Measurements from ENCODE around the gene ADTRP.

The ADTRP gene

DNA sequence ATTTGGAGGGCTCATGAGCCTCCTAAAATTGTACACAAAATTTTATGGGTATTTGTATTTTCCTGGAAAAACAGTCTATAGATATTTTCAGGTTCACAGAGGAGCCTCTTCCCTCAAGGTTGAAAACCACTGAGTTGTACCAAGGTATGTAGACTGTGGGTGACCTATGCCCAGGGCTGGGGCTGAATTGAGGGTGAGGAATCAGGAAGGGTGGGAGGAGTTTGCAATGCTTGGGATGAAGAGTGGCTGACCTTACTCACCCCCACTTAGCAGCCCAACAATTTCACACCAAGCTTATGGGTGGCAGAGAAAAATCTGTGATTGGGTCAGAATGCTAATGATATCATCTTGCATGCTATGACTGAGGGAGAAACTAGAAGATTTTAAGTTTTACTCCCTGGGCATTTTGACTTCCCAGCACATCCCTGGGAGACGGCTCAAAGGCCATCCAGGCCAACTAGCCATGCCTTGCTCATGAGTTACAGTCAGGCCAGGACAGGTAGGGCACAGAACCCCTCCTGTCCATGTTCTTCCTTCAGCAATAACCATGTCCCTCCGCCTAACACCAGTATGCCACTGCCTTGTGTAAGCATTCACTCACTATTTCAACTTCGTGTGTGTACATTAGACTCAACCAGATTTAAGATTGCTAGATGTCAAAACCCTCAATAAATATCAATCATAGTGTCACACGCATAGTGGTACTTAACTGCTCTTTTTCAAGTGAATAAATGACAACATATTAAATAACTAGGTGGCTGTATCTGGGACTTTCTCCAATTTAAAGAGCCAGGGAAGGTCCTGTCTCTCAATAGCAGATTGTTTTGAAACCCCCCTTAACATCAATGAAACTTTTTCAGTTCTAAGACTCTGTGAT lies 16.6 kb downstream of the ADTRP start:
- no peak for FAIRE-seq
- no peak for DNase-seq (ENCODE audit: extremely low spot score, insufficient read length, low read depth)

DNA sequence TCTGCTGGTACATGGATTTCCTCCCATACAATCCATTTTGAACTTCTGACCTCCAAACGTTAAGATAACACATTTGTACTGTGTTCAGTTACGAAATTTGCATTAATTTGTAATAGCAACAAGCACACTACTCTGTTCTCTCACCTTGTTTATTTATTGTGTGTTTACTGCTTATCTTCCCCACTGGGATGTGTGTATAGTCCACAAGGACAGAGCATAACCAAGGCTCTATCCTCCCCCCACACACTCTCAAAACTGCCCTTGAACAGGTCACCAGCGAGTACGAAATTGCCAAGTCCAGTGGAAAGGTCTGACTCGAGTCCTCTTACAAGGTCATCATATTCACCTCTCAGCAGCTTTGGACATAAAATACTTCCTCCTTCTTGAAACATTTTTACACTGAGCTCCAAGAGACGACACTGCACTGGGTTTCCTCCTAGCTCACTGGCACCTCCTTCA lies 18.6 kb downstream of the ADTRP start:
- FAIRE-seq (no peak), DNase-seq (ENCODE audit: extremely low spot score, insufficient read length, low read depth) (no peak)

DNA sequence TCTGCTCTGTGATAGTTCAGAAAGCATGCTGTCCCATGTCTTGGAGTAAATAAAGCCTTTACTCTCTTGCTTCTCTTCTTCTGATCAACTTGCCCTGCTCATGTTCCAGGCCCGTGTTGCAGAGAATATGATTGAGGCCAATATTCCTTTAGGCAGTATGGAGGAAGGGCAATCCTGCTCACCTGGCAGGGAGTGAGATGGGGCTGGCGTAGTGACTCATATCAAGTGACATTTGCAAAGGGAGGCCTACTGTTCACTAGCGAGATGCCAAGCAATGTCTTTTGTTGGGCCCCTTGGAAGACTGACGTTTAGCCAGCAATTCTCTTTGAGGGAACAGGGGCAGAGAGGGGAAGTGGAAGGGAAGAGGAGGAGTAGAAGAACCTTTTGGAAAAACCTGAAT lies 19.7 kb downstream of the ADTRP start:
- FAIRE-seq (no peak), DNase-seq (ENCODE audit: extremely low spot score, insufficient read length, low read depth) (no peak)

DNA sequence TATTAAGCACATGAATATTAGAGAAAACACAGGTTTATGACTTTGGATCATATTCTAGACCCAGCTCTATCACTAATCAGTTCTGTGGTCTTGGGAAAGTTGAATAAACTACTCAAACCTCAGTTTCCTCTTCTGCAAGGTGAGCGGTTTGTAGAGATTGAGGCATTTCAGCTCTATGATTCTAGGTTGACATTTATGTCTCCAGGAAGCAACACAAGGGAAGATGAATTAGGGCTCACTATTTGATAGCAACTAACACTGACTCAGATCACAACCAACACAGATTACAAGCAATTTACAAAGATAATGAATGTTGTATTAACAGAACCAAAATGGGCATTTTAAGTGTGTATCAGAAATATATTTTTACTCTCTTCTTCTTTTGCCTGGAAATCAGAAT lies 21.9 kb downstream of the ADTRP start:
- FAIRE-seq (no peak), DNase-seq (ENCODE audit: extremely low spot score, insufficient read length, low read depth) (no peak)

DNA sequence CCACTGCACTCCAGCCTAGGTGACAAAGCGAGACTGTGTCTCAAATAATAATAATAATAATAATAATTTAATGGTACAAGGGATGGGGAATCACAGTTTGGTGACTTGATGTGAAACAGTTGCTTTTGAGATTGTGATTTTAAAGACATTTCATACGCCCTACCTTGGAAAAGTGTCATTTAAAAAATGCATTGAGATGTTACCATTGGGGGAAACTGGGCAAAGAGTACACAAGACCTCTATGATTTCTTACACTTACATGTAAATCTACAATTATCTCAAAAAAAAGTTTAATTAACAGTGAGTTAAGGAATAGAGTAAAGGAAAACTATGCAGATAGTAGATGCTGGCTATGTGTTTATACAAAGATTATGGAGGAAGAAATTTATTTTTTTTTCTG lies 22.3 kb downstream of the ADTRP start:
- DNase-seq (ENCODE audit: extremely low spot score, insufficient read length, low read depth) (no peak), FAIRE-seq (no peak)

DNA sequence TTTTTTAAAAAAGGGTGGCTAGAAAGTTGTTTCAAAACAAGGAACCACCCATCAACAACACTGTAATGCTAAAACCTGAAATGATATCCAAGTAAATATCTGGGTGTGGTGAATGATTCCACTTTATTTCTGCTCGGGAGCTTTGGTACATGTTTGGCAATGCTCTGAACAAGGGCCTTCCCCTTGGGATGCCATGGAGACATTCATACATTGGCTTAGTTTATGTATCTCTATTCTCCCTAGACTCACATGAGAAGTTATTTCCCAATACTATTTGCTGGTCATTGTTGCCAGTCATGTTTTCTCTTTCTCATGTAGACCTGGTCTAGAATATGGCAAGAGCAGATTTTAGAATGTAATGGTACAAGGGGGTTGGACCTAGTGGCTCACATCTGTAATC lies 22.9 kb downstream of the ADTRP start:
- FAIRE-seq (no peak), DNase-seq (ENCODE audit: extremely low spot score, insufficient read length, low read depth) (no peak)

DNA sequence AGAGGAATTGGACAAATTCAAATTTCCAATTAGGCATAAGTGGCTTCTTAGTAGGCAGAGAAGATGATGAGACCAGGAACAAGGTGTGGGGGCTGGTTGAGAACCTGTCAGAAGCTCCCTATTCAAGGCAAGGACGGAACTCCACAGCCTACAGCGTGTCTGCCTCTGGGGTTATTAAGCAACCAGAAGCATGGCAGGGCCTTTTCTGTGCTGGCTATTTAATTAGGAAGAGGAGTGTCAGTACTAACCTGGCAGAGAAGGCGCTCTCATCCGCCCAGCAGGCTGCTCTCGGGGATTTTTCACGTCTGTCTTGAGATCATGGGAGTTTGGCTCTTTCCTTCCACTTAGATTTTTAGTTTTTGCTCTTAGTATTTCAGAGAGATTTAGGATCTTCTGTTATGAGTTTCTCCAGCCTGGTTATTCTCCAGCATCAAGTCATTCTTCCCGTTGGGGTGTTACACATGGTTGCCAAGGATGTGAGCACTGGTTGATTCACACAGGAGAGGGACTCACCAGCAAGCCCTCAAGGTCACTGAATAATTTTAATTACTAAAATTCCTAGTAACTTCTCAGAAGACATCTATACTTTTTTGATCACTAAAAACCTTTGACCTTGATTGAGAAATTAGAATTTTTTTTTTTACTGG lies 23.9 kb downstream of the ADTRP start:
- DNase-seq (ENCODE audit: extremely low spot score, insufficient read length, low read depth) (no peak), FAIRE-seq (no peak)

DNA sequence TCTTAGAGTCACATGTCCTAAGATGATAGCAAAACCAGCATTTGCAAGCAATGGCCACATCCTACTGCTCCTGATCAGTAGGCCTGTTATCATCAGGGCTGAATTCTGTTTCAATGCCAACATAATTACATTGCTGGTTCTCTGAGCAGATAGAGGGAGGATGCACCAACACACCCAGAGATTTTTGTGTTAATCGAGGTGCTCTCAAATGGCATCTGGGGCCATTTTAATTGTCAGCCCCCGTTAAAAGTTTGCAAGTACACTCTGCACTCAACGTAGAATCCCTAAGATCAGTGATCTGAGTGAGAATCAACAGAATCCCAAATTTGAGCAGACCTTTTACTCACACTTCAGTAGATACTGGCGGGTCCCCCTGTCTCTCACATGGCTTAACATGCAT lies 24.8 kb downstream of the ADTRP start:
- DNase-seq (ENCODE audit: extremely low spot score, insufficient read length, low read depth) = no peak
- no peak for FAIRE-seq

DNA sequence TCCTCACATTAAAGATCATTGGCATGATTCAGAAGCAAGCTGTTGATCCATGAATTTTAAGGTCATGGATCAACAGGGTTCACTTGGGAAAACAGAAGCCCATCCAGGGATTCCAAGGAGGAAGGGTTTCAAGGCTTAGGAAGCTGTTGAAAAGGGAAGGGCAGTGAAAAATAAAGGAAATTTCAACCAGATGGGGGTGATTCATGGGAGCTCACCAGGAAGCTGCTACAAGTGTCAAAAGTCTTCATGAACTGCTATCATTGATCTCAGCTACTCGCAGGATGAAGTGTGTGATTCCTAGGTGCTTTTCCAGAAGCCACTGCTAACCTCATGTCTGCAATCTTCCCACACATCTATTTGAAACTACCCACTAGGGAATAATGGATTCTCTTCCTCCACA lies 26.2 kb downstream of the ADTRP start:
- no peak for DNase-seq (ENCODE audit: extremely low spot score, insufficient read length, low read depth)
- FAIRE-seq = no peak

DNA sequence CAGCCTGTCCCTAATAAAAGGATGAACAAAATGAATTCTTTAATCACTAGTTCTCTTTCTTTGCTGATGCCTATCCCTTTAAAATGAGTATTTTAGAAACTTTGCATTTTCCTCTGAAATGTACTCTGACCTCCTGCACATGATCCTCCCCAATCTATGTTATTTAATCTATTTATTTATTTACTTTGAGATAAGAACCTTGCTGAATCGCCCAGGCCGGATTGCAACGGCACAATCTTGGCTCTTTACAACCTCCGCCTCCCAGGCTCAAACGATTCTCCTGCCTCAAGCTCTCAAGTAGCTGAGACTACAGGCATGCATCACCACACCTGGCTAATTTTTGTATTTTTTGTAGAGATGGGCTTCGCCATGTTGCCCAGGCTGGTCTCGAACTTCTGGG lies 27.9 kb downstream of the ADTRP start:
- FAIRE-seq (no peak), DNase-seq (ENCODE audit: extremely low spot score, insufficient read length, low read depth) (no peak)

DNA sequence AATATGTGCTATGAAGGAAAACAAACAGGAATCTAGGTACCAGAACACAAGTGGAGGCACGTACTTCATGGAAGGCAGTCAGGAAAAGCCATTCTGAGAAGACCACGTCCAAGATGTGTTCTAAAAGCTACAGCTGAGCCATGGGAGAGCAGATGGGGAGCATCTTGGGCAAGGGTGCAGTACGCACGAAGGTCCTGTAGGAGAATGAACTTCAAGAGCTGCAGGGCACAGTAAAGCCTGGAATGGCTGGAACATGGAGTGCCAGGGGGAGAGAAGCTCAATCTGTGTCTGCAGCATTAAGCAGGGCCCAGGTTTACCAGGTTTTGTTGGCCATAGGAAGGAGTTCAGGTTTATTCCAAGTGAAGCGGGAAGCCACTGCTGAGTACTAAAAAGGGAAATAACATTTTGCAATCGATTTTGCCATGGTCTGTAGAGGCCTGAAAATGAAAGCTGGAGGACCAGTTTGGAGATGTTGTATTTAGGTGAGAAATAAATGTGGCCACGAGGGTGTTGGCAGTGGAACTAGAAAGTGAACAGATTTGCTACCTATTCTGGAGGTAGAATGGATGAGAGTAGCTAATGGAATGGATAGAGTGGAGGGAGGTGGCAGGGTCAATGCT lies 29.9 kb downstream of the ADTRP start:
- FAIRE-seq = no peak
- DNase-seq (ENCODE audit: extremely low spot score, insufficient read length, low read depth) = no peak

DNA sequence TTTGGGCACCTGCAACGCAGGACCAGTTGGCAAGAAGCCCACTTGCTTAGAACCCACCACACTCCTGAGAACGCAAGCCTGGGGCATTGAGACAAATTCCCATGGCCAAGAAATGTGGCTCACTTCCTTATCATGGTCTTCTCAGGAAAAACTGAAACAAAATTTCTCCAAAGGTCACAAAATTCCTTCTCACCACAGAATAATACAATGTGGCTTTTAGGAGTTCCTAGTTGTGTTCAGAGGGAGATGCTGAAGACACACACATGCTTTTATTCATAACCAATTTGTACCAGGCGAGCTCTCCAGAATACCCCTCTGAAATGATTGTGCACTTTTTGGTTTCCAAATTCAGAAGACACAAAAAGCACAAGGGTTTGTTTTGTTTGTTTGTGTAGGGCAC lies 31.6 kb downstream of the ADTRP start:
- DNase-seq (ENCODE audit: extremely low spot score, insufficient read length, low read depth) (no peak), FAIRE-seq (no peak)

DNA sequence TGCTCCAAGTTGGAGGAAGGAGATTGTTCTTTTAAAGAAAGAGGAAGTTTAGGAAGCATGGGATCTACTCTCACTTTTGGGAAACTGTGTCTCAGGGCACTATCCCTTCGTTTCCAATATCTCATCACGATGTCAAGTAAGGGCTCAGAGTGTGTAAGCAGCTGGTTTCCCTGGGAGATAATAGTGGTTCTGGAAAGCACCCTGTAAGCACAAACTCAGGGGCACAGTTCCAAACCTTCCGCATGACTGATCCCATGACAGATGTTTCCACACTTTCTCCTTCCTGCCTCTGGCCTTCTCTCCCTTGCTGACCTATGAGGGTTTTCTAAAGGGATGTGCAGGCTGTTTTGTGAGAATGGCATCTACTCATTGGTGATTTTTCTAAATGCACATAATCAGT lies 33.9 kb downstream of the ADTRP start:
- DNase-seq (ENCODE audit: extremely low spot score, insufficient read length, low read depth) = no peak
- no peak for FAIRE-seq

DNA sequence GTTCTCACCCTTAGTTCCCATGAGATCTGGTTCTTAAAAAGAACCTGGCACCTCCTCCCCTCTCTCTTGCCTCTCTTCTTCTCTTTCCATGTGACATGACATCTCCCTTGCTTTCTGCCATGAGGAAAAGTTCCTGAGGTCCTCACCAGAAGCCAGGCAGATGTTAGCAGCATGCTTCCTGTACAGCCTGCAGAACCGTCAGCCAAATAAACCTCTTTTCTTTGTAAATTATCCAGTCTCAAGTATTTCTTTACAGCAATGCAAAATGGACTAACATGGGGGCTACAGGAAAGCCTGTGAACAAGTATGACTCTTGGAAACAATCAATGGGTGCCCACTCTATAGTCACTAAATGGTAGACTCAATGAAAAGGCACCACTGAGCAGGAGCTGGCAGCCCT lies 34.5 kb downstream of the ADTRP start:
- FAIRE-seq = no peak
- DNase-seq (ENCODE audit: extremely low spot score, insufficient read length, low read depth) = no peak

DNA sequence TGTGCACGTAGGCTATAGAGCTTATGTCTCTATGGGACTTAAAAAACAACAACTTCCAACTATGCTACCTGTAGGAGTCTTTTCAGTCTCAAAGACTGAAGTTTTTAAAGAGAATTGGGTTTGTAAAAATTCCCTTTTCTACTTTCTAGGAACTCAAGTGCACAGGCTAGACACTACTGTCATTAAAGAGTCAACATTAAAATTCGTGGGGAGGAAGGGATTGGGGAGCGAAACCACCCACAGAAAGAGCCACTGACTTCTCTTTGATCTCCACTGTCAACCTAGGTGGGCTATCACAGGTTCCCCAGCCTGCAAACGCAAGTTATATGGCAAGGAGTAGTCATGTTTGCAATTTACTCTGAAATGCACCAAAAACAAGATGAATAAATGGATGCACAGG lies 37.7 kb downstream of the ADTRP start:
- FAIRE-seq (no peak), DNase-seq (ENCODE audit: extremely low spot score, insufficient read length, low read depth) (no peak)

DNA sequence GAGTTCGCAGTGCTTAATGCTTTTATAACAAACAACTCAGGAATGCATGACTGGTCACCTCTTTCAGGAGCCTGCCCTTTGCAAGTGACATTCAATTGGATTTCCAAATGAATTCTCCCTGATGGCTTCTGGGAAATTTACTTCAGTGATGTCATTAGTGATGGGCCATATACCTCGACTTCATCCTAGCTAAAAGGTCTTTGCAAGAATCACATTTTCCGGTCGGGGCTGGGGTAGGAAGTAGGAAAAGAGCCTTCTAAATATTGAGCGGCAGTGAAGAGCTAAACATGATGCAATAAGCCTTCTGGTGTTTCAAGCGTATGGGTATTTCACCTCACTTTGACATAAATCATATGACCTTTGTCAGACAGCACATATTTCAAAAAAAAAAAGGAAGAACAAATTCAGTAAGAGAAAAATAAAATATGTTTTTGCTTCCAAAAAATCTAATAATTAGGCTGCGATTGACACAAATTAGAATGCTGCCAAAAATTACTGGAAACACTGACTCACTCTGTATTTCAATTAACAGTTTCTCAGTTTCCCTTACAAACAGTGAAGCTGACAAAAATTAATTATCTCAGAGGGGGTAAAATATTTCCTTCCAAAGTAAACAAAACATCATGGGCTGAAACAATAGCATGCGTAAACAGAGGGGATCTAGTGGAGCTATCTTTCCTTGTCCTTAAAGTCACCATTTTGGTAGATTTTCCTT lies 39.8 kb downstream of the ADTRP start:
- FAIRE-seq (no peak), DNase-seq (ENCODE audit: extremely low spot score, insufficient read length, low read depth) (no peak)

DNA sequence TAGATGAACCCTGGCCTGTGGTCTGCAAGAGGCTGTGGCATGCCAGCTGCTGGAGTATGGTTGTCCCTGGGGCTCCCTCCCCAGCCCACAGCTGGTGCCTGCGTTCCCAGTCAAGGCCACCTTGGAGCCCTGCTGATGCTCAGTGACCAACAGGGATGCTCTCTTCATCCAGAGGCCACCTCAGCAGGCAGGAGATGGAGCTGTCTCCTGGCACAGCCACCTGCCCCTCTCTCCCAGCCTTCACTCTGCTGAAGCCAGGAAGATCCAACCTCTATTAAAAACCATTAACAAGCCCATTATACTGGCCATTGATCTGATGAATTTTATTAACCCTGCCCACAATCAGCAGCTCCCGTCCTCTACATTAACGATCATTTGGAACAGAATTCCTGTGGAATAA lies 40.4 kb downstream of the ADTRP start:
- FAIRE-seq = no peak

DNA sequence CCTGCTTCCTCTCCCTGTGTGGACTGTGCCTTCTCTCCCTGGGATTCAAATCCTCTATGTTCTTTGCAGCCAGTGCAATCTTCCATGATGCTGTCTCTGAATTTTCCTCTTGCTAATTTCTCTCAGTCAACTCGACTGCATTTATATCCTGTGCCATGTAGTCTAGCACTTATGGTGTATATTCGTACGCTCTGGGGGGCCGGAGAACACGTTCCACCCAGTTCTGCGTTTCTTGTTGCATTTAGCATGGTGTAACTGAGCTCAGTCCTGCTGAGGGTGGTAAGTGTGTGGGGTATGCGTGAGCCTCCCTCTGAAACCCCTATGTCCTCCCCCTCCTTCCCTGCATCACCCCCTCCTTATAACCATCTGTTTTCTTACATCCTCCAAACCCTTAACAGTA lies 42.0 kb downstream of the ADTRP start:
- FAIRE-seq = no peak

More for the DNA sequence above, 40.4 kb downstream of the ADTRP start:
- DNase-seq (ENCODE audit: extremely low spot score, insufficient read length, low read depth) = no peak

DNA sequence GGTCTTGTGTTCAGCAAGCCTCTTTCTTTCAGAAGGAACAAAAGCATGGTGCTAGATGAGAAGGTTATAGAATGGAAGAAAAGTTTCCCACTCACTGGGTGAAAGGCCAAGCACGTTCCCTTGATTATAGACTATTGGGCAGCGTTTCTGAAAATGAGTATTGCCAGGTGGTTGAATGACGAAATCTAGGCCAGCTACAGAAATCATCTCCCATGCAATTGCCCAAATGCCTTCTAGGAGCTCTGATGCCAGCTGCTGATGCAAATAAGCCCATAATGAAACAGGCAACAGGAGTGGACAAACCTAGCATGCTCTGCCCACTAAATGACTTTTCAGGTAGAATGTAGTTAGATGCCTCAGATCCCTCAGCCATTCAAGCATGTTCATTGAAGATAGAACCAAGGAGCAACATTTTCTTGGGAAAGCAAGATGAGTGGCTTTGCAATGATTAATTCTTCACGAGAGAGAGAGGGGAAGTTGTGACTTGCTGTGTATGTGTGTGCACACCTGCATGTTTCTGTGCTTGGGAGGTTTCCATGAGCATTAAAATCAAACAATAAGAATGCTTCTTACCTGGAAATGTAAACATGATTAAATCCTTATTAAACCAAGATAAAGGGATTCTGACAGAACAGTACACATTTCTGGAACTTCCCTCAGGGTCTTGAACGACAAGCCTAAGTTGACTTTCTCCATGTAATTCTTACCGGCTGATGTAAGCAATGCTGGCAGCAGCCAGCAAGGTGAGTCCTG lies 43.6 kb downstream of the ADTRP start:
- no peak for FAIRE-seq
- no peak for DNase-seq (ENCODE audit: extremely low spot score, insufficient read length, low read depth)

More for the DNA sequence above, 42.0 kb downstream of the ADTRP start:
- no peak for DNase-seq (ENCODE audit: extremely low spot score, insufficient read length, low read depth)

Data from GM18507 (cell line).